Stimulated activated CD8-positive, alpha-beta memory T cell treated with anti-CD3 and anti-CD28 coated beads, Interleukin-12 subunit alpha, Interleukin-12 subunit beta, amount 100 ng/mL, for 4 hours (primary cell): ENCODE data around the gene KERA.

Source experiments
- DNase-seq: peaks from one replicate; pipeline ENCODE4 v3.0.0-alpha.2; 2020; ENCODE audit warnings: low read depth

Gene KERA

DNA sequence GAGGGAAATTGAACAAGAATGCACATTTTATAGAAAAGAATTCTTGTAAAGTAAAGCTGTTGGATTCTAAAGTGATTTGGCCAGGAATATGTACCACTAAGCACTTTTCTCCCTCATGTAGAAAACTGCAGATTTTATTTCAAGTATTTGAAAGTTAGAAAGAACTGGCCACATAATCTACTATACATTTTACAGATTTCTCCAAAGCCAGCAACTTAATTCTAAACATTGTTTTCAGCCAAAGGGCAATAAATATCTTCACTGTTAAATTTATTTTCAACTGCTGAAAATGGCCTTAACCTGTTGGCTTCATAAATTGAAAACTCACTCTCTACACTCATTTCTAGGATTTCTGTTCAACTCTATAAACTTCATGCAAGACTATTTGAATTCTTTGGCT lies 15.6 kb upstream of the KERA start:
- DNase-seq, result no peak

GRCh38 chr12:91072931-91073330 lies 15.1 kb upstream of the KERA start:
- DNase-seq, result no peak

- no peak for DNase-seq
Observed at GRCh38 chr12:91070936-91071335, 13.1 kb upstream of the KERA start.

DNA sequence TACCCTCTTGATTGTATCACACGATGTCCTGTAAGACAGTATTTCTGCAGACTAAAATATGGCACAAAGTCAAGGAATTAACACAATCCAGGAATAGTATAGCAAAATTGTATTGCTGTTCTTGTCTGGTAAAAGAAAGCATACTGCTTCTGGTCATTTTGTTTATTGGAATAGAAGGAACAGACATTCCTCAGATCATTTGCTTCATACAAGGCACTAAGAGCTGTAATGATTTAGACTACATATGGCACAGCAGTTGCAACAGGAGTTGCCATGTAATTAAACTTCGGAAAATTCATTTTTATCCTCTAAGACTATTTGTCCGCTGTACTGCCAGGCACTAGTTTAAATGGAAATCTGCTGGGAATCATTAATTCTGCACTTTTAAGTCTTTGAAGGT lies 7.6 kb upstream of the KERA start:
- no peak for DNase-seq

- no peak for DNase-seq
Observed at GRCh38 chr12:91064640-91065039, 6.8 kb upstream of the KERA start.

- DNase-seq, result no peak
Observed at GRCh38 chr12:91061091-91061490, 3.3 kb upstream of the KERA start.

DNA sequence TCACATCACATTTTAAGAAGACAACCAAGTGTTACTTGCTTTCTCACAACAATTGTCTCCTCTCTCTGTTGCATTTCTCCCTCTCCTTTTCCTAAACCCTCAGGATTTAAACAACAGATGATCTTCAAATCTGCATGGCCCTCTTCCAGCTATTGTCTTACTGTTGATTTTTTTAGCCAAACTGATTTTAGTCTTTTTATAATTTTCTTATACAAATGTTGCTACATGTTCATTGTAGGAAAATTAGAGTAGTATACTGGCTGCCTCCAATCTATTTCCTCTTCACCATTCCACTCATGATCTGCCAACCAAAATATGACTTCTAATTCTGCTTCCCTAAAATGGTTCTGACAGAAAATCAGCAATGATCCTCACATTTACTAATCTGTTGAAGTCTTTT lies 1.4 kb upstream of the KERA start:
- DNase-seq, result no peak

DNA sequence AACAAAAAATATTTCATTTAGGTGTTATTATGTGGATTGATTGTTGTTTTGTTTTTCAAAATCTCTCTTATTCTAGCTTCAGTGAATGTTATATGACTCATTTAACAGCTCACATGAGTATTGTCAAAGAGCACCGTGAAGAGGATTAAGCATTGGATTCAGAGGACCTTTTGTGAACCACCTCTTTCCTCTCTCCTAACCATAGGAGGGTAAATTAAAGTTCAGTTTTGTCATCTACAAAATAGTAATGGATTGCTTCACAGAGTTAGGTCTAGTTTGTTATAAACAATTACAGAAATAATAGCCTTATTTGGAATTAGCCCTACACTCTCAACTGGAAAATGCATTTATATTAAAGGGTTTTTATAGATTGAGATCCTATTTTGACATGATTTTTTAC lies 962 bp upstream of the KERA start:
- no peak for DNase-seq

- no peak for DNase-seq
Observed at GRCh38 chr12:91056488-91056887, 1.3 kb downstream of the KERA start.

- no peak for DNase-seq
Observed at GRCh38 chr12:91055976-91056375, 1.8 kb downstream of the KERA start.

- no peak for DNase-seq
Observed at GRCh38 chr12:91053951-91054715, 3.7 kb downstream of the KERA start.

DNA sequence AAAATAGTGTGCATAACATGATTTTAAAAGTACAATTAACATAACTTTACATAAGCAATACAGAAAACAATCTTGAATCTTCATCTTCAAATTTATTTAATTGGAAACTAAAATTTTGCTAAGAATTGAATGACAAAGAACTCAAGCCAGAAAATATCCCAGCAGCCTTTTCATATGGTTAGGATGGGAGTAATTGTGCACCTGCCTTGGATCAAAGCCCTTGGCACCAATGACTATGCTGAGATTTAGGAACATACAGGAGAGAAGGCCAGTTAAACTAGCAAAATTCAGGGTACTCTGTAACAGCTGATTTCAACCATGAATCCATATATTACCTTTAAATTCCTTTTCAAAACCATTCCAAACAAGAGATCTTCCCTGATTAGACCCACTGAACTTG lies 5.8 kb downstream of the KERA start:
- DNase-seq, result no peak

DNA sequence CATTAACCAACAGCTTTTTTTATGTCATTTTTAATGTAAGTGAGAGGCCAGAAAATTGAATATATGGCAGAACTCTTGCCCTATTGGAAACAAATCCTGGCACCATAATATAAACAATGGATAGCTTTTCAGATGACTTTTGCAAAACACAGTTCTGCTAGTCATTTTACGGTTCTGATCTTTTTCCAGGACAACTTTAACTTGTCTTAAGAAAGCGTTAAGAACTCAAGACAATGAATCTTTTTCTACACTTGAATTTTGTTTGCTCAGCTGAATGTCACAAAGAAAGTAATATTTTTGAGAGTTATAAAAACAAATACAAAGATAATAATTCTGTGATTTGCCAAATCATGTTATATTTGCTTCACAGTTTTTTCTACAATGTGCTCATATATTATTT lies 13.2 kb downstream of the KERA start:
- DNase-seq, result no peak

DNA sequence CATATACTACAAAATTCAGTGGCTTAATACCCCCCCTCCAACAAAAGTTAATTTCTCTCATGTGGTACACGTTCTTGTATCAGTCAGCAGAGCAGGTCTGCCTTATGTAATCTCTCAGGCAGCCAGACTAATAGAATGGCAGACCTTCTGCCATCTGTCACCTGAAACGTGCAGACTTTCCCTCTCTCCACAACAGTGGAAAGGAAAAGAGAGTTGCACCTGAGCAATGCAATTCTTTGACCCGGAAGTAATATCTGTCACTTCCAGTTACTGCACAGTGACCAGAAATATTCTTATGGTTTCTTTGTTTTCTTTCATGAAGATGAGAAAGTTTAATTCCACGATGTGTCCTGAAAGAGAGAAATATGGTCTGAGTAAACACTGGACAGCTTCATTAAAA lies 14.4 kb downstream of the KERA start:
- DNase-seq, result no peak

GRCh38 chr12:91040096-91040755 lies 17.6 kb downstream of the KERA start:
- no peak for DNase-seq

- no peak for DNase-seq
Observed at GRCh38 chr12:91037276-91037675, 20.5 kb downstream of the KERA start.

GRCh38 chr12:91033251-91033650 lies 24.6 kb downstream of the KERA start:
- DNase-seq, result no peak

DNA sequence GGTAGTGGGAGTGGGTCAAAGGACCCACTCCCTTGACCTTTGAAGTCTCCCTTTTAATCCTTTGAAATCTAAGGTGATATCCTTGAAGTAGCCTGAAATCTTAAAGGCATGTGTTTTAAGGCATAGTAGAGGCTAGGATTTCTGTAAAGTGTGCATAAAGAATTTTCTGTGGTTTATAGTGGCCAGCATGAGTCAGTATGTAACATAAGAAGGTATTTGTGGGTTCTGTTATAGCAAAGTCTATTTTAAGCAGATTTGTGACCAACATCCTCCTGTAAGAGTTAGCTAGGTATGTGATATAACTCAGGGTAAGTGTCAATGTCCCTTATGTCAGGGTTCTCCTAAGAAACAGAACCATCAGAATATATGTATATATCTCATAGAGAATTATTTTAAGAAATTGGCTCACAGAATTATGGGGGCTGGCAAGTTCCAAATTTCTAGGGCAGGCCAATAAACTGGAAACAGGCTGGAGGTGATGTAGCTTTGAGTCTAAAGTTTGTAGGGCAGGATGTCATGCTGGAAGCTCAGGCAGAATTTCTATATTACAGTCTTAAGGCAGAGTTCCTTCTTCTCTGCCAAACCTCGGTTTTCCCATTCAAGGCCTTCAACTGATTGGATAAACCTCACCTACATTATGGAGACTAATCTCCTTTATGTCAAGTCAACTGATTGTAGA lies 34.4 kb downstream of the KERA start:
- no peak for DNase-seq

- DNase-seq, result no peak
Observed at GRCh38 chr12:91021076-91021475, 36.7 kb downstream of the KERA start.

DNA sequence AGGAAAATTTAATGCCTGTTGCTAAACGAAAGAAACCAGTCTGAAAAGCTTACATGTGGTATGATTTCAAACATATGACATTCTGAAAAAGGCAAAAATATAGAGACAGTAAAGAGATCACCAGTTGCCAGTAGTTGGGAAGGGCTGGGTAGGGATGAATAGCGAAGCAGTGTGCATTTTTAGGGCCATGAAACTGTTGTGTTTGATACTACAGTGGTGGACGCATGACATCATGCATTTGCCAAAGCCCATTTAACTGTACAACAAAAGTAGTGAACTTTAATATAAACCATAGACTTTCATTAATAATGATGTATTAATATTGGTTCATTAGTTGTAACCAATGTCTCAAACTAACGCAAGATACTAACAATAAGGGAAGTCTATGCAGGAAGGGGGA lies 38.4 kb downstream of the KERA start:
- DNase-seq, result no peak

- DNase-seq, result no peak
Observed at GRCh38 chr12:91017511-91018263, 40.1 kb downstream of the KERA start.

DNA sequence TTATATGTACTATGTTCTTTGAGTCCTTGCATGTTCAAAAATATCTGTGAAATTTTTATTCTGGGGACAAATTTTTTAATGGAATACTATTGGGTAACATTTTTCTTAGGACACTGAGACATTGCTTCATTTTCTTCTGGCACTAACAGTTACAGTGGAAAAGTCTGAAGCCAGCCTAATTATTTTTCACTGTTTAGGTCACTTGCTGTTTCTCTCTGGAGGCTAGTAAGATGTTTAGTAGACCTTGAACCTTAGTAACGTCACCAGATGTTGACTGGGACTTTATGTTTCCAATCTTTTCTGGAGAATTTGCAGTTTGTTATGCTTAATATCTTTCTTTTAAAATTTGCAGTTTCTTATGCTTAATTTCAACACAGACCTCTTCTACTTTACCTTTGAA lies 40.8 kb downstream of the KERA start:
- DNase-seq, result no peak
